Stimulated activated CD4-positive, alpha-beta T cell treated with anti-CD3 and anti-CD28 coated beads, Interleukin-15, amount 100 ng/mL, for 1 hour (primary cell): Measurements from ENCODE around the gene SLC7A5.
"Not testable (repeated sequence)": the region's sequence is repeated elsewhere in the genome, so short reads cannot be mapped to it uniquely, and the experiment has no call there.

Source experiments
- DNase-seq, 2 donors: peaks; one replicate each; pipeline ENCODE4 v3.0.0-alpha.2; 2020; ENCODE audit warnings: low read depth in 1 of 2, low spot score in 1 of 2

SLC7A5 gene

DNA sequence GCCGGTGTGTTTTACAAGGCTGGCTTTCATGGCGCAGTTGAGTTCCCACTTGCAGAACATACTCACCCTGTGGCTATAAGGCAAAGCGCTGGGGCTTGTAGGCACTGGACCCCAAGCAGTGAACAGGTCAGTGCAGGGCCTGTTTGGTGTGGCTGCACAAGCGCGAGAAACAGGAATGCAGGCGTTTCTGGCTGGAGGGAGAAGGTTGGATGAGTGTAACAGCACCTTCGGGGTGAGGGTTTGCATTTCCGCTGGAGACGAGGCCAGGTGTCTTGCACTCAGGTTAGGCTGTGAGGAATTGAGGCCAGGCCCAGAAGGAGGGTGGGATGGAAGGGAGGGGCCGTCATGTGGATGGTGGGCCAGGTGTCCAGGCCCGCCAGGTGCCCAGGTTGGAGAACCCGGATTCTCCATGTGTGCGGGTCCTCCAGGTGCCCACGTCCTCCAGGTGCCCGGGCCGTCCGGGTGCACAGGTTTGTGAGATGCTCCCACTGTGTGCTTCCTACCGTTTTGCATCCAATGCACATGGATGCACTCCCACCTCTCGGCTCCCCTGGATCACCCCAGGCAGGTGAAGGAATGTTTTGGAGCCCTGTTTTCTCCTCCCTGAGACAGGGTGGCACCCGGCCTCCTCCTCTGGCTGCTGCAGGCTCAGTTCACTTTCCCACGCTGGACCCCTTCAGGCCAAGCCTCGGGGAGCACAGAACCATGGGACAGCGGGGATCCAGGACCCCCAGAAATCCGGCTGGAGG lies 46.0 kb downstream of the SLC7A5 start:
- no peak for DNase-seq

- no peak for DNase-seq
Observed at GRCh38 chr16:87822108-87822970, 47.0 kb downstream of the SLC7A5 start.

DNA sequence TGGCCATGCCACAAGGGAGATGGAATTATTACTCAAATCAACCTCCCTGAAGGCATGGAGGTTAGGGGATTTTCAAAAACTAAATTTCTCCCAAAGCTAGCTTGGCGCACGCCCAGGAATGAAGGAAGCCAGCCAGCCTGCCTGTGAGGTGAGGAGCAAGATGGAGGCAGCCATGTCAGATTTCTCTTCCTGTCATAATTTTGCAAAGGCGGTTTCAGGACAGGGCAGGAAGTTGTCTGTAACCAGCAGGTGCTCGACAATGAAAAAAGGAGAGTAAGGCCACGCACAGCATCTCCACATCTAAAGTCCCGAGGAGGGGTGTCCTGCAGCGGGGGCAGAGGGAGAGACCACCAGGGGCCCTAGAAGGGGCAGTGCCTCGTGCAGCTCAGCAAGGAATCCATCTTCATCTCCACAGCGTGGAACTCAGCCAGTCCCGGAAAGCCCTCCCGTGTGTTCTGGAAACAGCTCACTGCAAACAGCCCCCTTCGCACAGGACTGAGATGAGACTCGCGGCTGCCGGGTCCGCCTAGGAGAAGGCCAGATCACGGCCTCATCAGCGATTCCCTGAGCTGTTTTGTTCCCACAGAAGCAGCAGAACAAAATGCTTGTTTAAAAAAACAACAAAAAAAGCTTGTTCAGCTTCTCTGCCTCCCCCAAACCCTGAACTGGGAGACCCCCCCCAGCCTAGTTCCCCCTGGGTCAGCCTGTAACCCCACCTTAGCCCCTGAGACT lies 47.8 kb downstream of the SLC7A5 start:
- DNase-seq, result no peak

- no peak for DNase-seq
Observed at GRCh38 chr16:87819983-87820382, 49.3 kb downstream of the SLC7A5 start.

DNA sequence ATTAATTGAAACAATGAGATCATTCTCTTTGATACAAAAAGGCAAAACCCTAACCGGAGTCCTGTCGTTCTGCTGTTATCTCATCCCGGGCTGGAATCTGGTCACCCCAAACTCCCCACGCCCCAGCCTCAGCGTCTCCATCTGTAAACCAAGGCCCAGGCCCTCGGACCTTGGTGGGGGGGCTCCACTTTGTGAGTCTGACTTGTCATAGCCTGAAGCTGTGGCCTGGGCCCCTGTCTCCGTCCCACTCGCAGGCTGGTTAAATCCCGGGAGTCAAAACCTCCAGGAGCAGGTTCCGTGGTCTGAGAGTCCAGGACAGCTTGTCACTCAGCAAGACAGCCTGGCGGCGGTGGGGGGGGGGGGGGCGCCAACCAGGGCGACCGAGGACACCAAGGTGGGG lies 50.0 kb downstream of the SLC7A5 start:
- DNase-seq, result no peak

GRCh38 chr16:87818533-87819161 lies 50.7 kb downstream of the SLC7A5 start:
- DNase-seq, result no peak

- DNase-seq, result no peak
Observed at GRCh38 chr16:87817910-87818309, 51.4 kb downstream of the SLC7A5 start.

DNA sequence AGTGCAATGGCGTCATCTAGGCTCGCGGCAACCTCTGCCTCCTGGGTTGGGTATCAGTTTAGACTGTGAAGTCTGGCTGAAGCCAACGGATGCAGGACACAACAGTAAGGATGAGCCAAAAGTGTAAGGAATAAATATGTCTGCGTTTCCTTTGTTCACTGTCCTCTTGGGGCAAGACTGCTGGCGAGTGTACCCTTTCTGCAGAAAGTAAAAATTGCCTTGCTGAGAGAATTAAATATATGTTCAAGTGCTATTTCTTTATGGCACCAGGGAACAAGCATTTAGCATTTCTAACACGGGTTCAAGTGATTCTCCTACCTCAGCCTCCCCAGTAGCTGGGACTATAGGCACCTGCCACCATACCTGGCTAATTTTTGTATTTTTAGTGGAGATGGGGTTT lies 51.9 kb downstream of the SLC7A5 start:
- DNase-seq, result not testable (repeated sequence)

DNA sequence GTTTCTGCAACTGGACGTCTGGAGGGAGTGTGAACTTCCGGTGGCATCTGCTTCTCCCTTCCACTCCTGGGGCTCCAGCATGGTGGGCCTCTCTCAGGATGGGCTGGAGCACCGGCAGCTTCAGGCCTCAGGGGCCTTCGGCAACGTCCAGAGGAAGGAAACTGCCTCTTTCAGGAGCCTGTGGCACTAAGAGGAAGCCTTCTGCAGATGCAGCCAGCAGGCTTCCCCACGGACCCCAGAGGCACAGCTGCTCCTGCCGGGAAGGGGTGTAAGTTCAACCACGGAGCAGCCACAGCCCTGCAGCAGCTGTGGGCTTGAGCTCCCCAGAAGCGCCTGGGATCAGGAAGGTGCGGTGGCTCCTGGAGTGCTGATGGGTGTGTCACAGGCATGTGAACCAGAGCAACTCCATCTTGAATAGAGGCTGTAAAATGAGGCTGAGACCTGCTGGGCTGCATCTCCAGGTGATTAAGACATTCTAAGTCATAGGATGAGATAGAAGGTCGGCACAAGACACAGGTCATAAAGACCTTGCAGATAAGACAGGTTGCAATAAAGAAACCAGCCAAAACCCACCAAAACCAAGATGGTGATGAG lies 52.7 kb downstream of the SLC7A5 start:
- no peak for DNase-seq

GRCh38 chr16:87815567-87815966 lies 53.7 kb downstream of the SLC7A5 start:
- DNase-seq, result no peak

DNA sequence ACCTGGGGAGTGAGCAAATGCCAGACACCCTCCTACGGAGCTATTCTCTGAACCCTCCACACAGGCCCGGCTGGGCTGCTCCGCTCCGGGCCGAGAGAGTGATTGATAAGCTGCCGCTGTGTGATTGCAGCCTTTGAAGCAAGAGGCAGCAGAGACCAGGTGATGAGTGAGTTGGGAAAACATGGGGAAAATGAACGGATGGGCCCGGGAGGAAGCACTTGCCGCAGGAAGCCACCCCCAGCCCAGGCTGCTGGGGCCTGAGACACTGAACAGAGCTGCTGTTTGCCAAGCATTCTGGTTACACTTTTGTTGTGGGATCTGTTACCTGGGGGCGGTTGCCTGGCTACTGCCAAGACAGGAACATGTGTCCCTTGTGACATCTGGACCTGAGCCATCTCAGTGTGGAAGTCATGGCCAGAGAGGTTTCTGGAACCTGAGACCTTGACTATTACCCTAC lies 57.1 kb downstream of the SLC7A5 start:
- DNase-seq, result no peak

DNA sequence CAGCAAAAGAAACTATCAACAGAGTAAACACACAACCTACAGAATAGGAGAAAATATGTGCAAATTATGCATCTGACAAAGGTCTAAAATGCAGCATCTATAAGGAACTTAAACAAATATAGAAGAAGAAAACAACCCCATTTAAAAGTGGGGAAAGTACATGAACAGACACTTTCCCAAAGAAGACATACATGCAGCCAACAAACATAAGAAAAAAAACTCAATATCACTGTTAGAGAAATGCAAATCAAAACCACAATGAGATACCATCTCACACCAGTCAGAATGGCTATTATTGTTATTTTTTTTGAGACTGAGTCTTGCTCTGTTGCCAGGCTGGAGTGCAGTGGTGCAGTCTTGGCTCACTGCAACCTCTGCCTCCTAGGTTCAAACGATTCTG lies 57.9 kb downstream of the SLC7A5 start:
- not testable (repeated sequence) for DNase-seq

DNA sequence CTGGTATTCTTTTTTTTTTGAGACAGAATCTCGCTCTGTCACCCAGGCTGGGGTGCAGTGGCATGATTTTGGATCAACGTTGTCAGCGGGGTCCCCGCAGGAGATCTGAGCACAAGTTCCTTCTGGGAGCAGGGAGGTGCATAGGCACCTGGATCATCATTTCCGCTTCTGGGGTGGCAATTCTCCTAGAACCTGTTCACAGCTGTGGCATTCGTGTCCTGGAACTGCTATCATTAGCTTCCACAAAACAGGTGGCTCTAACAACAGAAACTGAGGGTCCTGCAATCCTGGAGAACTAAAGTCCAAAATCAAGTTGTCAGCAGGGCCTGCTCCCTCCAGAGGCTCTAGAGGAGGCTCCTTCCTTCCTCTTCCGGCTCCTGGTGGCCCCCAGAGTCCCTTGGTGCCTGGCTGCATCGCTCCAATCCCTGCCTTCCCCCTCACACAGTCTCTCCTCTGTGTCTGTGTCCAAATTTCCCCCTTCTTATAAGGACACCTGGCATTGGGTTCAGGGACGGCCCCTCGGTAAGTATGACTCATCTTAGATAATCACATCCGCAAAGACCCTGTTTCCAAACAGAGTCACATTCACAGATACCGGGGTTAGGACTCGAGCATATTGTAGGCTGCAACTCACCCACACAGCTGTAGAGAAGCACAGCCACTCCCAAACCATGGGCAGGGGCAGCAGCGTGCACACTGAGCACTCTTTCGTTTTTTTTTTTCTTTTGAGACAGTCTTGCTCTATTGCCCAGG lies 60.0 kb downstream of the SLC7A5 start:
- DNase-seq, result no peak

- DNase-seq, result no peak
Observed at GRCh38 chr16:87808108-87808507, 61.2 kb downstream of the SLC7A5 start.

GRCh38 chr16:87806641-87807546 lies 62.4 kb downstream of the SLC7A5 start:
- DNase-seq, result peak in 1 of 2 donors; percentile 28

DNA sequence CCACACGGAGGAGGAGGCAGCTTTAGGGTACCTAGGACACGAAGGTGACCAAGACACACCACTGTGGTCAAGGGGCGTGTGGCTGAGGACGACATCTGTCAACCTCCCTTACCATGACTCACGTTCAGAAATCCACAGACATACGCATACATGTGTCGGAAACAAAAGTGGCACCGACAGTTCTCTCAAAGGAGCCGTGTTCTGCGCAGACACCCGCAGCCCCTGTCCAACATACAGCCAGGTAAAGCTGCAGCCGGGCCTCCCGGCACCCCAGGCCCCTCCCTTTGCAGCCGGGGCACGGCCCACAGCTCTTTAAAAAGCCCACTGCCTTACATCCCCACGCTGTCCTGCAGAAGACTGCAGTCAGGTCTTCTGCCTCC lies 63.1 kb downstream of the SLC7A5 start:
- peak in 1 of 2 donors; percentile 14 for DNase-seq

DNA sequence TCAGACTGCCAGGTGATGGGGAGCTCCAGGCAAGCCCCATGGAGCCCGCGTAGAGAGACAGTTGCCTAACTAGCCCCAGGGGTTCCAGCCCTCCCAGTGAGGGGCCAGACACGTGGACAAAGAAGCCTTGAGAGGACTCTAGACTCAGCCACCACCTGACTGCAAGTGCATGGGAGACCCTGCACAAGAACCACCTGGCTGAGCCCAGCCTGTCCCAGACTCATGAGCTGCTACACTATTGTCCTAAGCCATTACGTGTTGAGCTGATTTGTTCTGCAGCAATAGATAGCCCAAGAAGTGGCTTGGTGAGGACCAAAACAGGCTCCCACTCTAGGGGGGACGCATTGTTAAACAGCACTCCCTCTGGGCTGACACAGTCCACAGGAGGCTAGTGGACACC lies 65.9 kb downstream of the SLC7A5 start:
- DNase-seq, result no peak

DNA sequence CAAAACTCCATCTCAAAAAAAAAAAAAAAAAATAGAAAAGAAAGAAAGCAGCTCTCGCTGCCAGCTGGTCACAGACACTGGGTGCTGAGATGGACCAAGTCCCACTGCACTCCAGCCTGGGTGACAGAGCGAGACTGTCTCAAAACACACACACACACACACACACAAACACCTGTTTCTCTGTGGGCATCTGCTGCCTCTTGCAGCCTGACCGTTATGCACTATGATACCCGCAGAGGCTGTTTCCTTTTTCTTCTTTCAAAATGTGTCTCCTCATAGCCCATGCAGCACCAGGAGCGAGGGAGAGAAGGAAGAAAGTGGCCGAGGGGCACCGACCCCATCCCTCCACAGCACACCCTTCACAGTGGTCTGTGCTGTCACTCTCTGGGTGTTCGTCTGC lies 66.6 kb downstream of the SLC7A5 start:
- no peak for DNase-seq

GRCh38 chr16:87801679-87802259 lies 67.5 kb downstream of the SLC7A5 start:
- DNase-seq, result no peak
